Activated naive CD4-positive, alpha-beta T cell treated with anti-CD3 and anti-CD28 coated beads, Interleukin-2, amount 50 U/mL, for 24 hours (primary cell): Measurements from ENCODE around the gene DNASE1L3.

Experiments used
- H3K27ac Mint-ChIP-seq: one replicate; pipeline ENCODE4 v1.8.0; 2021; ENCODE audit warnings: mild to moderate bottlenecking, mixed read lengths
- H3K27me3 Mint-ChIP-seq: one replicate; pipeline ENCODE4 v1.8.0; 2021; ENCODE audit warnings: mixed read lengths
- H3K36me3 Mint-ChIP-seq: one replicate; pipeline ENCODE4 v1.8.0; 2021; ENCODE audit warnings: mixed read lengths
- H3K4me1 Mint-ChIP-seq: one replicate; pipeline ENCODE4 v1.8.0; 2021; ENCODE audit warnings: mixed read lengths
- H3K4me3 Mint-ChIP-seq: one replicate; pipeline ENCODE4 v1.8.0; 2021; ENCODE audit warnings: mild to moderate bottlenecking, mixed read lengths
- H3K9me3 Mint-ChIP-seq: one replicate; pipeline ENCODE4 v1.8.0; 2021; ENCODE audit warnings: mixed read lengths

The DNASE1L3 gene

GRCh38 chr3:58167431-58168351, 43.1 kb downstream of the DNASE1L3 start:
- H3K9me3 Mint-ChIP-seq: no peaks in the 10 kb centered on the region
- H3K27ac Mint-ChIP-seq: no peak overlapping the region
- no peaks in the 10 kb centered on the region for H3K27me3 Mint-ChIP-seq
- peaks cover 3% of the 10 kb centered on the region for H3K36me3 Mint-ChIP-seq
- no peak overlapping the region for H3K4me3 Mint-ChIP-seq
- H3K4me1 Mint-ChIP-seq: no peaks in the 10 kb centered on the region

GRCh38 chr3:58164906-58165821, 45.6 kb downstream of the DNASE1L3 start:
- Mint-ChIP-seq H3K36me3 (peaks cover 21% of the 10 kb centered on the region), H3K4me1 (no peaks in the 10 kb centered on the region), H3K4me3 (no peak overlapping the region), H3K27me3 (no peaks in the 10 kb centered on the region), H3K27ac (no peak overlapping the region), H3K9me3 (no peaks in the 10 kb centered on the region)

- no peaks in the 10 kb centered on the region for H3K4me1 Mint-ChIP-seq
- no peaks in the 10 kb centered on the region for H3K9me3 Mint-ChIP-seq
- no peaks in the 10 kb centered on the region for H3K27me3 Mint-ChIP-seq
- no peak overlapping the region for H3K27ac Mint-ChIP-seq
- no peak overlapping the region for H3K4me3 Mint-ChIP-seq
- H3K36me3 Mint-ChIP-seq: peaks cover 20% of the 10 kb centered on the region
Measured at GRCh38 chr3:58164199-58164879, 46.4 kb downstream of the DNASE1L3 start.

GRCh38 chr3:58163234-58163633, 47.5 kb downstream of the DNASE1L3 start:
- H3K4me3 Mint-ChIP-seq: no peak overlapping the region
- H3K27ac Mint-ChIP-seq: no peak overlapping the region
- no peaks in the 10 kb centered on the region for H3K9me3 Mint-ChIP-seq
- H3K36me3 Mint-ChIP-seq: peaks cover 19% of the 10 kb centered on the region
- H3K27me3 Mint-ChIP-seq: no peaks in the 10 kb centered on the region
- H3K4me1 Mint-ChIP-seq: no peaks in the 10 kb centered on the region

GRCh38 chr3:58161435-58162398, 49.1 kb downstream of the DNASE1L3 start:
- peak overlapping the region; percentile 56 for H3K27ac Mint-ChIP-seq
- no peak overlapping the region for H3K4me3 Mint-ChIP-seq
- H3K27me3 Mint-ChIP-seq: no peaks in the 10 kb centered on the region
- peaks cover 19% of the 10 kb centered on the region for H3K36me3 Mint-ChIP-seq
- no peaks in the 10 kb centered on the region for H3K4me1 Mint-ChIP-seq
- H3K9me3 Mint-ChIP-seq: no peaks in the 10 kb centered on the region

GRCh38 chr3:58160399-58160798, 50.4 kb downstream of the DNASE1L3 start:
- Mint-ChIP-seq H3K9me3 (no peaks in the 10 kb centered on the region), H3K36me3 (peaks cover 19% of the 10 kb centered on the region), H3K4me3 (no peak overlapping the region), H3K27ac (no peak overlapping the region), H3K27me3 (no peaks in the 10 kb centered on the region), H3K4me1 (no peaks in the 10 kb centered on the region)

GRCh38 chr3:58158442-58159153, 52.2 kb downstream of the DNASE1L3 start:
- Mint-ChIP-seq H3K36me3 (peaks cover 22% of the 10 kb centered on the region), H3K4me1 (no peaks in the 10 kb centered on the region), H3K9me3 (no peaks in the 10 kb centered on the region), H3K27ac (no peak overlapping the region), H3K27me3 (no peaks in the 10 kb centered on the region), H3K4me3 (no peak overlapping the region)

GRCh38 chr3:58157700-58158099, 53.1 kb downstream of the DNASE1L3 start:
- Mint-ChIP-seq H3K27me3 (no peaks in the 10 kb centered on the region), H3K9me3 (no peaks in the 10 kb centered on the region), H3K27ac (no peak overlapping the region), H3K4me3 (no peak overlapping the region), H3K36me3 (peaks cover 24% of the 10 kb centered on the region), H3K4me1 (no peaks in the 10 kb centered on the region)

GRCh38 chr3:58155838-58156237, 54.9 kb downstream of the DNASE1L3 start:
- H3K4me1 Mint-ChIP-seq: no peaks in the 10 kb centered on the region
- no peak overlapping the region for H3K27ac Mint-ChIP-seq
- peaks cover 17% of the 10 kb centered on the region for H3K36me3 Mint-ChIP-seq
- H3K27me3 Mint-ChIP-seq: no peaks in the 10 kb centered on the region
- H3K9me3 Mint-ChIP-seq: no peaks in the 10 kb centered on the region
- H3K4me3 Mint-ChIP-seq: no peak overlapping the region

GRCh38 chr3:58154626-58155449, 55.9 kb downstream of the DNASE1L3 start:
- peaks cover 10% of the 10 kb centered on the region for H3K36me3 Mint-ChIP-seq
- H3K4me1 Mint-ChIP-seq: no peaks in the 10 kb centered on the region
- H3K9me3 Mint-ChIP-seq: no peaks in the 10 kb centered on the region
- no peak overlapping the region for H3K4me3 Mint-ChIP-seq
- no peaks in the 10 kb centered on the region for H3K27me3 Mint-ChIP-seq
- no peak overlapping the region for H3K27ac Mint-ChIP-seq

GRCh38 chr3:58153371-58153770, 57.4 kb downstream of the DNASE1L3 start:
- Mint-ChIP-seq H3K4me1 (no peaks in the 10 kb centered on the region), H3K27me3 (no peaks in the 10 kb centered on the region), H3K36me3 (peaks cover 12% of the 10 kb centered on the region), H3K27ac (no peak overlapping the region), H3K9me3 (no peaks in the 10 kb centered on the region), H3K4me3 (no peak overlapping the region)

GRCh38 chr3:58152225-58153015, 58.4 kb downstream of the DNASE1L3 start:
- H3K4me3 Mint-ChIP-seq: no peak overlapping the region
- H3K4me1 Mint-ChIP-seq: no peaks in the 10 kb centered on the region
- no peak overlapping the region for H3K27ac Mint-ChIP-seq
- peaks cover 14% of the 10 kb centered on the region for H3K36me3 Mint-ChIP-seq
- no peaks in the 10 kb centered on the region for H3K27me3 Mint-ChIP-seq
- H3K9me3 Mint-ChIP-seq: no peaks in the 10 kb centered on the region

- Mint-ChIP-seq H3K36me3 (peaks cover 14% of the 10 kb centered on the region), H3K4me3 (no peak overlapping the region), H3K4me1 (no peaks in the 10 kb centered on the region), H3K27me3 (no peaks in the 10 kb centered on the region), H3K9me3 (no peaks in the 10 kb centered on the region), H3K27ac (no peak overlapping the region)
Measured at GRCh38 chr3:58151637-58152036, 59.1 kb downstream of the DNASE1L3 start.
